Liver (tissue), 9 donors: ENCODE results near the gene C10orf67. TPM values are rescaled to one million over a fixed set of nuclear protein-coding genes. Genes with fewer than 3 reads are reported as not detected.

ENCODE experiments used
- DNase-seq: peaks from one replicate; pipeline ENCODE4 v3.0.0-alpha.2; 2017; ENCODE audit warnings: low spot score
- H3K27ac ChIP-seq, 2 donors: one replicate each; pipeline ENCODE4 v1.7.0; 2013; ENCODE audit warnings: inconsistent platforms in 2 of 2, low read length in 2 of 2, control low read depth in 1 of 2, low read depth in 1 of 2, mild to moderate bottlenecking in 1 of 2
- H3K27me3 ChIP-seq, 4 donors: one replicate each; pipeline versions ENCODE4 v1.6.1 to v1.7.0; 2013; ENCODE audit warnings: low read length in 3 of 4, inconsistent platforms in 1 of 4, mild to moderate bottlenecking in 1 of 4, moderate library complexity in 1 of 4; ENCODE audit not compliant: control insufficient read depth in 4 of 4, insufficient read depth in 4 of 4
- H3K36me3 ChIP-seq, 4 donors: one replicate each; pipeline versions ENCODE4 v1.6.1 to v1.7.0; 2013; ENCODE audit warnings: low read length in 3 of 4, mild to moderate bottlenecking in 3 of 4, low read depth in 1 of 4, moderate library complexity in 1 of 4; ENCODE audit not compliant: control insufficient read depth in 4 of 4, insufficient read depth in 3 of 4
- H3K4me1 ChIP-seq, 4 donors: one replicate each; pipeline versions ENCODE4 v1.6.1 to v1.7.0; 2013; ENCODE audit warnings: low read length in 3 of 4, mild to moderate bottlenecking in 3 of 4, moderate library complexity in 1 of 4; ENCODE audit not compliant: control insufficient read depth in 4 of 4, insufficient read depth in 4 of 4
- H3K4me3 ChIP-seq, 3 donors: one replicate each; pipeline versions ENCODE4 v1.6.1 to v1.7.0; 2013; ENCODE audit warnings: low read length in 3 of 3, control low read depth in 1 of 3, low read depth in 1 of 3, mild to moderate bottlenecking in 1 of 3
- H3K9ac ChIP-seq, 2 donors: one replicate each; pipeline ENCODE4 v1.7.0; 2013; ENCODE audit warnings: low read length in 2 of 2, mild to moderate bottlenecking in 2 of 2, moderate library complexity in 2 of 2, control low read depth in 1 of 2, low read depth in 1 of 2
- H3K9me3 ChIP-seq, 4 donors: one replicate each; pipeline versions ENCODE4 v1.6.1 to v1.7.0; 2013; ENCODE audit warnings: low read length in 3 of 4; ENCODE audit not compliant: control insufficient read depth in 4 of 4
- CTCF ChIP-seq: fragments of 150-350 bp; IDR thresholded peaks from 2 replicates; pipeline ENCODE4 v1.5.1; 2017; ENCODE audit warnings: improper control_type of control experiment, low read depth, low read length; ENCODE audit not compliant: missing input control
- EGR1 ChIP-seq, 2 donors: IDR thresholded peaks; 2 replicates each; pipeline ENCODE4 v1.6.1; 2016 to 2018; ENCODE audit warnings: antibody characterized with exemption in 2 of 2, low read depth in 2 of 2
- FOXA1 ChIP-seq: IDR thresholded peaks from 2 replicates; pipeline ENCODE4 v1.6.1; 2016; ENCODE audit warnings: antibody characterized with exemption
- FOXA2 ChIP-seq: IDR thresholded peaks from 2 replicates; pipeline ENCODE4 v1.6.1; 2016; ENCODE audit warnings: antibody characterized with exemption
- GABPA ChIP-seq, 2 donors: IDR thresholded peaks in 1 of 2; conservative IDR thresholded peaks in 1 of 2; 2 replicates each; pipeline ENCODE4 v1.6.1; 2016; ENCODE audit warnings: antibody characterized with exemption in 2 of 2, mild to moderate bottlenecking in 1 of 2, moderate library complexity in 1 of 2
- HNF4A ChIP-seq, 2 donors: conservative IDR thresholded peaks; 2 replicates each; pipeline ENCODE4 v1.6.1; 2016; ENCODE audit warnings: antibody characterized with exemption in 2 of 2, mild to moderate bottlenecking in 2 of 2
- HNF4G ChIP-seq: IDR thresholded peaks from 2 replicates; pipeline ENCODE4 v1.6.1; 2016; ENCODE audit warnings: antibody characterized with exemption
- MAX ChIP-seq: IDR thresholded peaks from 2 replicates; pipeline ENCODE4 v1.6.1; 2016; ENCODE audit warnings: antibody characterized with exemption
- NR2F2 ChIP-seq: IDR thresholded peaks from 2 replicates; pipeline ENCODE4 v1.6.1; 2016; ENCODE audit warnings: antibody characterized with exemption
- RAD21 ChIP-seq, 2 donors: IDR thresholded peaks; 2 replicates each; pipeline ENCODE4 v1.6.1; 2016; ENCODE audit warnings: antibody characterized with exemption in 2 of 2, mild to moderate bottlenecking in 2 of 2
- REST ChIP-seq: IDR thresholded peaks from 2 replicates; pipeline ENCODE4 v1.6.1; 2016; ENCODE audit warnings: antibody characterized with exemption, mild to moderate bottlenecking
- SP1 ChIP-seq: IDR thresholded peaks from 2 replicates; pipeline ENCODE4 v1.6.1; 2018; ENCODE audit warnings: antibody characterized with exemption, mild to moderate bottlenecking
- TAF1 ChIP-seq: conservative IDR thresholded peaks from 2 replicates; pipeline ENCODE4 v1.6.1; 2016; ENCODE audit warnings: antibody characterized with exemption, mild to moderate bottlenecking
- ZBTB33 ChIP-seq: IDR thresholded peaks from 2 replicates; pipeline ENCODE4 v1.6.1; 2016; ENCODE audit warnings: antibody characterized with exemption
- whole genome bisulfite sequencing: extraction: QIAGEN DNeasy Blood & Tissue Kit; methylation state at CpG from one replicate; pipeline ENCODE4 v1.1.7; 2013; 5-methylcytosine and 5-hydroxymethylcytosine counted together
- polyA plus RNA-seq, 2 donors: library from polyadenylated mRNA; stranded (reverse) in 1 of 2; unstranded in 1 of 2; fragments of 200-250 nt in 1 of 2; fragments of >200 nt in 1 of 2; fragmentation: Nextera tagmentation in 1 of 2; extraction: Ambion mirVana in 1 of 2; gene quantifications; one replicate each; pipeline versions ENCODE4 v1.2.1 to v1.2.3, GENCODE V29; 2013 to 2015
- total RNA-seq, 2 donors: library from RNA; depleted of rRNA; stranded (reverse); fragments of >200 nt; gene quantifications; one replicate each; pipeline ENCODE4 v1.2.3, GENCODE V29; 2014
- donor health status: healthy.
- donor health status: healthy.
- donor health status: healthy.
- donor health status: healthy.
- donor health status: healthy.

C10orf67 gene
- total and polyA plus RNA-seq, 4 donors, result 0.02 TPM; not detected in 3

GRCh38 chr10:23386052-23386451 lies 41.5 kb upstream of the C10orf67 start:
- no peak overlapping the region for H3K27ac ChIP-seq

GRCh38 chr10:23384364-23384763 lies 39.8 kb upstream of the C10orf67 start:
- Histone ChIP-seq H3K9me3 (no peaks in the 10 kb centered on the region), H3K4me1 (no peaks in the 10 kb centered on the region), H3K36me3 (no peaks in the 10 kb centered on the region), H3K27me3 (no peaks in the 10 kb centered on the region), H3K4me3 (no peak overlapping the region), H3K27ac (no peak overlapping the region), H3K9ac (no peak overlapping the region)
- no peak for DNase-seq
- WGBS, result 86% methylated on average over 1 of the region's 1 CpG
- TF ChIP-seq FOXA1 (no peak), MAX (no peak), SP1 (no peak), HNF4G (no peak), CTCF (no peak), GABPA (IDR thresholded peaks at IDR 0.05 in 1 of 2, conservative IDR thresholded peaks at IDR 0.05 in 1 of 2) (no peak), RAD21 (IDR thresholded peaks at IDR 0.05) (no peak), ZBTB33 (no peak), TAF1 (no peak), FOXA2 (no peak), REST (no peak), HNF4A (conservative IDR thresholded peaks at IDR 0.05) (no peak)

More at GRCh38 chr10:23386052-23386451, 41.5 kb upstream of the C10orf67 start:
- TF ChIP-seq ZBTB33 (no peak), HNF4A (conservative IDR thresholded peaks at IDR 0.05) (no peak), FOXA2 (no peak), CTCF (no peak), NR2F2 (no peak), EGR1 (IDR thresholded peaks at IDR 0.05; ENCODE audit: low read depth in 2 of 2) (no peak), HNF4G (no peak)
- WGBS, result 94% methylated on average over 3 of the region's 3 CpGs
- no peaks in the 10 kb centered on the region for H3K4me1 ChIP-seq
- H3K9me3 ChIP-seq, result no peaks in the 10 kb centered on the region
- H3K36me3 ChIP-seq, result no peaks in the 10 kb centered on the region
- H3K4me3 ChIP-seq, result no peak overlapping the region
- no peak overlapping the region for H3K9ac ChIP-seq
- no peak for DNase-seq
- no peaks in the 10 kb centered on the region for H3K27me3 ChIP-seq
